Measurements from ENCODE around the gene PAX2.

DNA sequence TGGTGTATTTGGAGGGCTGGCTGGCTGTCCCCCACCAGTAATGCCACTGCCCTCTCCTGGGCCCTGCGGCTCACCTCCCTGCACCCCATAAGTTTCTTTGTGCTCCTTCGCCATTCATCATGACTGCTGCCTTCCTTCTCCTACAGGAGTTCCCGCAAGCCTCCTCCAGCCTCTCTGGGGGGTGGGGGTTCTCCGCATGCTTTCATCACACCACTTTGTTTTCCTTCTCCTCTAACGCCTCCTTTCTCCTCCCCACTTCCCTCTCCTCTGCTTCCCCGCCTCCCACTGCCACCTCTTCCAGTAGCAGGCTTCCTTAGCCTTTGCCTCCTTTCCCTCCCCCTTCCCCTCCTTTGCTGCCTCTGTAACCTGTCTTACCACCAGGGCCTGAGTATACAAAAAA, 58.1 kb downstream of the PAX2 start:
- TF ChIP-seq, protein P1, sequence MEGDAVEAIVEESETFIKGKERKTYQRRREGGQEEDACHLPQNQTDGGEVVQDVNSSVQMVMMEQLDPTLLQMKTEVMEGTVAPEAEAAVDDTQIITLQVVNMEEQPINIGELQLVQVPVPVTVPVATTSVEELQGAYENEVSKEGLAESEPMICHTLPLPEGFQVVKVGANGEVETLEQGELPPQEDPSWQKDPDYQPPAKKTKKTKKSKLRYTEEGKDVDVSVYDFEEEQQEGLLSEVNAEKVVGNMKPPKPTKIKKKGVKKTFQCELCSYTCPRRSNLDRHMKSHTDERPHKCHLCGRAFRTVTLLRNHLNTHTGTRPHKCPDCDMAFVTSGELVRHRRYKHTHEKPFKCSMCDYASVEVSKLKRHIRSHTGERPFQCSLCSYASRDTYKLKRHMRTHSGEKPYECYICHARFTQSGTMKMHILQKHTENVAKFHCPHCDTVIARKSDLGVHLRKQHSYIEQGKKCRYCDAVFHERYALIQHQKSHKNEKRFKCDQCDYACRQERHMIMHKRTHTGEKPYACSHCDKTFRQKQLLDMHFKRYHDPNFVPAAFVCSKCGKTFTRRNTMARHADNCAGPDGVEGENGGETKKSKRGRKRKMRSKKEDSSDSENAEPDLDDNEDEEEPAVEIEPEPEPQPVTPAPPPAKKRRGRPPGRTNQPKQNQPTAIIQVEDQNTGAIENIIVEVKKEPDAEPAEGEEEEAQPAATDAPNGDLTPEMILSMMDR (IDR thresholded peaks at IDR 0.05): no peak
- TF ChIP-seq EZH2 (IDR thresholded peaks at IDR 0.05) (no peak), EZH2phosphoT487 (IDR thresholded peaks at IDR 0.05) (no peak)
